Activated CD4-positive, alpha-beta T cell treated with anti-CD3 and anti-CD28 coated beads, Interleukin-2, amount 50 U/mL, for 1 hour (primary cell): ENCODE data around the gene MAPRE2.

Experiments used
- DNase-seq: peaks from one replicate; pipeline ENCODE4 v3.0.0-alpha.2; 2020

MAPRE2 gene

GRCh38 chr18:35038881-35039491 lies 2.2 kb upstream of the MAPRE2 start:
- no peak for DNase-seq

- DNase-seq = no peak
These were observed 600 bp upstream of the MAPRE2 start for GRCh38 chr18:35040638-35040987.

GRCh38 chr18:35041815-35042387 lies 688 bp downstream of the MAPRE2 start:
- DNase-seq = no peak

- DNase-seq = no peak
These were observed 1.3 kb downstream of the MAPRE2 start for GRCh38 chr18:35042389-35043071.

- no peak for DNase-seq
These were observed 2.0 kb downstream of the MAPRE2 start for GRCh38 chr18:35043207-35043606.

GRCh38 chr18:35045121-35045520 lies 3.9 kb downstream of the MAPRE2 start:
- DNase-seq = no peak

- no peak for DNase-seq
These were observed 4.6 kb downstream of the MAPRE2 start for GRCh38 chr18:35045806-35046205.

GRCh38 chr18:35047697-35048292 lies 6.6 kb downstream of the MAPRE2 start:
- no peak for DNase-seq

- DNase-seq = no peak
These were observed 8.2 kb downstream of the MAPRE2 start for GRCh38 chr18:35049111-35050027.

- no peak for DNase-seq
These were observed 8.9 kb downstream of the MAPRE2 start for GRCh38 chr18:35050028-35050546.

GRCh38 chr18:35050705-35051195 lies 9.5 kb downstream of the MAPRE2 start:
- no peak for DNase-seq

- DNase-seq = no peak
These were observed 10.6 kb downstream of the MAPRE2 start for GRCh38 chr18:35051641-35052377.

GRCh38 chr18:35054401-35054800 lies 13.2 kb downstream of the MAPRE2 start:
- DNase-seq = no peak

- no peak for DNase-seq
These were observed 13.9 kb downstream of the MAPRE2 start for GRCh38 chr18:35055105-35055504.

- no peak for DNase-seq
These were observed 14.5 kb downstream of the MAPRE2 start for GRCh38 chr18:35055726-35056125.

- no peak for DNase-seq
These were observed 18.2 kb downstream of the MAPRE2 start for GRCh38 chr18:35059280-35059927.

GRCh38 chr18:35060122-35060815 lies 19.1 kb downstream of the MAPRE2 start:
- DNase-seq = no peak

- no peak for DNase-seq
These were observed 20.1 kb downstream of the MAPRE2 start for GRCh38 chr18:35061336-35061735.

- DNase-seq = no peak
These were observed 20.6 kb downstream of the MAPRE2 start for GRCh38 chr18:35061804-35062203.

GRCh38 chr18:35062408-35062807 lies 21.2 kb downstream of the MAPRE2 start:
- DNase-seq = no peak
